GM21360 (cell line): Measurements from ENCODE around the gene SLC25A13.
A peak's percentile ranks its signal among the peaks of the same experiment; 100 is the strongest.
"Not testable (repeated sequence)": the region's sequence is repeated elsewhere in the genome, so short reads cannot be mapped to it uniquely, and the experiment has no call there.

ENCODE experiments used
- ATAC-seq: cut with Tn5 transposase; IDR thresholded peaks from one replicate; pipeline ENCODE4 v1.9.1; 2021; ENCODE audit warnings: mild to moderate bottlenecking, moderate library complexity; ENCODE audit not compliant: unreplicated experiment

Gene SLC25A13

GRCh38 chr7:96300986-96301385 lies 20.9 kb downstream of the SLC25A13 start:
- ATAC-seq, result no peak

DNA sequence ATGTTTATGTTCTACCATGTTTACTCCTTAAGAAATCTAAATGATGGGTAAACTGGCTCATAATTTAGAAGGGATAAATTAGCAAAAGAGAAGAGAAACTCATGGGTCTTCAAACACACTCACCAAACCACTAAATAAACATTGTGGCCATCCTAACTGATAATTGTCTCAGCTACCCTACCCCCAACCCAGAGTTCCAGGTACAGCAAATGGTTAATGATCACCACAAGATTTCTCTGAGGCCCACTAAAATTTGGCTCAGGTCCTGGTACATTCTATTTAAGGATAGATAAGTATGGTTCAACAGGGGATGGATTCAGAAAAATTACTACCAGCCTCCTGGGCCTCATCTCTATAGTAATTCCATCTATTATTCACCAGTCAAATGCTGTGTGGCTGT lies 21.4 kb downstream of the SLC25A13 start:
- no peak for ATAC-seq

DNA sequence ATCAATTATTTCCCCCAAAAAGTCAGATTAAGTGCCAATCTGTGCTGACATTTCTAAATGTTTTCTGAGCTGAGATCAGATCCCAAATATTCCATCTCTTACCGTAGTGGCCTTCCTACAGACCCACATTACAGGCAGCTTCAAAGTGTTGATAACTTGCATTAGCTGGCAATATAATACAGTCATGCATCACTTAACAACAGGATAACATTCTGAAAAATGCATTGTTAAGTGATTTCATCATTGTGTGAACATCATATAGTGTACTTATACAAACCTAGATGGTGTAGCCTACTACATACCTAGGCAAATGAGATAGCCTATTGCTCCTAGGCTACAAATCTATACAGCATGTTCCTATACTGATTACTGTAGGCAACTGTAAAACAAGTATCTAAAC lies 22.4 kb downstream of the SLC25A13 start:
- no peak for ATAC-seq

DNA sequence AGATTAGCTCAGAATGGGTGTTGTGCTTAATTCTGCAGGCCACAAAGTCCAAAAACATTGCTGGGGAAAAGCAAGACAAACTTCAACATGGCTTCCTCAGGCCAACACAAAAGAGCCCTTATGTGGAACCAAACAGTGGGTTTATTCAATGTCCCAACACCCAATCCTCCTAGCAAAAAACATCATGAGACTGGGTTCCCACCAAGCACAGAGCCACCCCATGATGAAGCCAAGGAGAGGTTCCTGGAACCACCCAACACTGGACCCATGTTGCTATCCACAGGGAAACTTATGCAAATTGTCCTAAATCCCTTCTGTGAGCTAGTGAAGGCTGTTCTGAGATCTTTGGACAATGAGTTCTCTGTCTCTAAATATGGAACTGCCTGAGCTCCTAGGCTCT lies 24.0 kb downstream of the SLC25A13 start:
- no peak for ATAC-seq

DNA sequence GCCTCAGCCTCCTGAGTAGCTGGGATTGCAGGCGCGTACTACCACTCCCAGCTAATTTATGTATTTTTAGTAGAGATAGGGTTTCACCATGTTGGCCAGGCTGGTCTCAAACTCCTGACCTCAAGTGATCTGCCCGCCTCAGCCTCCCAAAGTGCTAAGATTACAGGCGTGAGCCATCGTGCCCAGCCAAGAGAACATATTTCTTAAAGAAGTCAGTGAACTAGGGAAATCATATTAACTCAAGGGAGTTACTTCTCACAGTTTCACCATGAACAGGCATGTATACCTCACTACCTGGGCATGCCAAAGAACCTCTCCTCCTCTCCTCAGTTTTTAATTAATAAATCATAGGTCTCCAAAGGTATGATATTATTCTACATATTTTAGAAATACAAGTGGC lies 24.5 kb downstream of the SLC25A13 start:
- not testable (repeated sequence) for ATAC-seq

DNA sequence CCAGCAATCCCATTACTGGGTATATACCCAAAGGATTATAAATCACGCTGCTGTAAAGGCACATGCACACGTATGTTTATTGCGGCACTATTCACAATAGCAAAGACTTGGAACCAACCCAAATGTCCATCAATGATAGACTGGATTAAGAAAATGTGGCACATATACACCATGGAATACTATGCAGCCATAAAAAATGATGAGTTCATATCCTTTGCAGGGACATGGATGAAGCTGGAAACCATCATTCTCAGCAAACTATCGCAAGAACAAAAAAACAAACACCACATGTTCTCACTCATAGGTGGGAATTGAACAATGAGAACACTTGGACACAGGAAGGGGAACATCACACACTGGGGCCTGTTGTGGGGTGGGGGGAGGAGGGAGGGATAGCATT lies 28.0 kb downstream of the SLC25A13 start:
- ATAC-seq, result not testable (repeated sequence)

GRCh38 chr7:96287559-96287958 lies 34.3 kb downstream of the SLC25A13 start:
- no peak for ATAC-seq

DNA sequence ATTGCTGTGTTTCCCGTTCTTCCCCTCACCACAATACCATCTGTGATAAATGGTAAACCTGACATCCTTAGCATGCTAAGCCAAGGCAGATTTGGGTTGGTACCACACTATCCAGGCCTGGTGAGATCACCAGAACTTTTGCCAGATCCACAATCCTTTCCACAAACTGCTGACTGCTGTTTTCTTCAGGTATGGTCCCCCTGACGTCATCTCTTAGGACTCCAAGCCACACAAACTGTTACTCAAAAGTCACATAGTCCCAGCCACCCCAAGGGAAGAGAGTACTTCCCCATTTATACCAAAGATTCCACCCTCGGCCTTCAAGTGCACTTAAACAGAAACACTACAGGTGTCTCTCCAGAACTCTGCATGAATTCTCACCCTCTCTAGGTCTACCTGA lies 34.8 kb downstream of the SLC25A13 start:
- no peak for ATAC-seq

GRCh38 chr7:96285579-96285978 lies 36.3 kb downstream of the SLC25A13 start:
- peak; percentile 47 for ATAC-seq

DNA sequence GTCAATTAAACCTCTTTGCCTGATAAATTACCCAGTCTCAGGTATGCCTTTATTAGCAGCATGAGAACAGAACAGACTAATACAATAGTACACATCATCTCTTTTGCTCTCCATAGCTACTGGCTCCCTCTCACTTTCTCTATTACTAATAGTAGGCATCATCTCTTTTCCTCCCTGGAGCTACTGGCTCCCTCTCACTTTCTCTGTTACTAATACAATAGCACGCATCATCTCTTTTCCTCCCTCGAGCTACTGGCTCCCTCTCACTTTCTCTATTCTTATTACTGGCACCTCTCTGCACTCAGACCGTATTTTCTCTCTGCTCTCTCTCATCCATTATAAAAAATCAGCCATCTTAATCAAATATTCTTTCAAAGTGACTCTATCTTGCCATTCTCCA lies 37.1 kb downstream of the SLC25A13 start:
- ATAC-seq, result peak; percentile 66

DNA sequence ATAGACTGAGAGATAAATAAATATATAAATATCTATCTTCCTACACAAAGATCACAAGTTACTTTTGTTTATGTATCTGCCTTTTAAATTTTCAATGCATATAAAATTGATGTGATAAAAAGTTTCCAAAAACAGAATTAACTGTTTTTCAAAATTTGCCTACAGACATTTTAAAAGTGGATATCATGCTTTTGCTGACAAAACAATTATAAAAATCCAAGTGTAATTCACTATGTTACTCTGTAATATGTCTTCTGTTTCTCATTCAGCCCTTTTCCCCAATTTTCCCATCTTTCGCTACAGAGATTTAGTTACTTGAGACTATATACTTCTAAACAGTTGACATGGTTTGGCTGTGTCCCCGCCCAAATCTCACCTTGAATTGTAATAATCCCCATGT lies 37.7 kb downstream of the SLC25A13 start:
- ATAC-seq, result no peak

DNA sequence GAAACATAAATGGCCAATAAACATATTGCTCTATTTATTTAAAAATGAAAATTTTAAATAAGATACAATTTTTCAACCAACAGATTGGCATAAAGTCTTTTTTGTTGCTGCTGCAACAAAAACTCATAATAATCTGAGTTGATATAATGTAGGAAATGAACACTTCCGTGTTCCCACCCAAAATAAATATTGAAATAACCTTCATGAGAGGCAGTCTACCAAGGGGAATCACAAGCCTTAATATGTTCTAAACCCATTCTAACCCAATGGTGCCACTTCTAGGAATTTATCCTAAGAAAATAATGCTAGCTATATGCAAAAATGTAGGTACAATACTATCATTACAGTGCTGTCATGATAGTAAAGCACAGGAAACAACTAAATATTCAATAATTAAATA lies 39.1 kb downstream of the SLC25A13 start:
- no peak for ATAC-seq

DNA sequence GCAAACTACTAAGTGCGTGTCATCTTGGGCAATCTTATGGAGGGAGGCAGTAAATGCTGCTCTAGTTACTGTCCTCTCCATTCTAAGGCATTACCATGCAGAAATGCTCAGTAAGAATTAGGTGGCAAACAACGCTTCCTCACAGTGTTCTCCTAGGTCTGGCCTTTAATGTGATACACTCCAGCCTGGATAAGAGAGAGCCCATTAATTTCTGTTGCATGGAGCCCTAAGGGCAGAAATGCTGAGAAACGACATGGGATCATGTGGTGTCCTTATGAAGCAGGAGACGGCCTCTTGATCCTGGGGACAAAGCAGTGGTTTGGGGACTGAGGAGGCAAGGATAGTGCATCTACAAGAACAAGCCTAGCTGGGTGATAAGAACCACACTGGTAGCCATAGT lies 44.0 kb downstream of the SLC25A13 start:
- ATAC-seq, result no peak

GRCh38 chr7:96276019-96276418 lies 45.9 kb downstream of the SLC25A13 start:
- no peak for ATAC-seq

DNA sequence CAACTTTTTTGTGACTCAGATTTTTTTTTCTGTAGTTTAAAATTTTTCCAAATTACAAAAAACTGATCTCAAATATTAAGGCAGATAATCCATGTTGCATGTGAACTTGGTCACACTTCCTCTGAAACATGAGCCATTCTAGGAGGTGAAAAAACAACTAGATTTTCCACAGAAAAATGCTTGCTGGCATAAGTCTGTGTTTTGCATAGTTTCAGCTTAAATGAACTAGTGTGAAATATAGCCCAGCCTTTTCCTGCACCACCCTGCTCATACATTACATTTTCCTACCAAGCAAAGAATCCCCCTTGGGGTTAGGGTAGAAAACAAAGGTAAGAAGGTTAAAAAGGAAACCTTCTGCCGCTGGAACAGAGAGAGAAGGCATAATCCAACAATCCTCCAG lies 48.2 kb downstream of the SLC25A13 start:
- ATAC-seq, result no peak

DNA sequence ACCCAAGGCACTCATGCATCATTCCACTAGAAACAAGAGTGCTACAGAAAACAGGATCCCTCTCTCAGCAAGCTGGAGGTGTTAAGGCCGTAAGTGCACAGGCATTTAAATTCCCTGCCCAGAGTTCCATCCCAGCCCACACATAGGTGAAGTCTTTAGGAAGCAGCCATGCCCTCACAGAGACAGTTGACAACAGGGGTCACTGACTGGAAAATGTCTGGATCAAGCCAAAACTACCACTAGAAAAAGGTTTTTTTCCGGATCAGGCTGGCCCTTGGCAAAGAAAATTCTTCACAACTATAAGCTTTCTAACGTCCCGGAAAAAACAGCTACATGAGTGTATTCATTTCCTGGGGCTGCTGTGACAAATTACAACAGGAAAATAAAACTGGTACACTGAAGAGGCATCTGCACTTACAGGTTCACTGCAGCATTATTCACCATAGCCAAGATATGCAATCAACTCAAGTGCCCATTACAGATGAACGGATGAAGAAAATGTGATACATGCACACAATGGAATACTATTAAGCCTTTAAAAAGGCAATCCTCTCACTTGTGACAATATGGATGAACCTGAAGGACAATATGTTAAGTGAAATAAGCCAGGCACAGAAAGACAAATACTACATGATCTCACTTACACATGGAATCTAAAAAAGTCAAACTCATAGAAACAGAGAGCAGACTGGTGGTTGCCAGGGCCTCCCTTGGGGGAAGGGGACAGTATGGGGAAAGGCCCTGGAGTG lies 52.5 kb downstream of the SLC25A13 start:
- ATAC-seq, result no peak

GRCh38 chr7:96266580-96266979 lies 55.3 kb downstream of the SLC25A13 start:
- no peak for ATAC-seq

DNA sequence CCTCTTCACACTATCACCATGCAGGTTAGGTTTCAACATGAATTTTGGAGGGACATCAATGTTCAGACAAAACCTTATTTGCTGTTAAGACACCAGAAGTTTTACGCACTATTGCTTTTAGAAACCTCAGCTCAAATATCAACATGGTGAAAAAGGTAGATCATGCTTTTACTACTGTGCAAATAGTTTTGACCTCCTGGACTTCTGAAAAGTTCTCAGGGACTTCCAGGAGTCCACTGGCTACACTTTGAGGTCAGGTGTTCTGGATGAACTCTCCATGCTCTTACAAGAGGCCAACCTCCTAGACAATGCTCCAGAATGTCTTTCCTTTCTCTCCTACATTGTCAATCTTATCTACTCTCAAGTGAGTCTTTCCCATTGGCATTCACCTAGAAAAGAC lies 55.9 kb downstream of the SLC25A13 start:
- no peak for ATAC-seq

DNA sequence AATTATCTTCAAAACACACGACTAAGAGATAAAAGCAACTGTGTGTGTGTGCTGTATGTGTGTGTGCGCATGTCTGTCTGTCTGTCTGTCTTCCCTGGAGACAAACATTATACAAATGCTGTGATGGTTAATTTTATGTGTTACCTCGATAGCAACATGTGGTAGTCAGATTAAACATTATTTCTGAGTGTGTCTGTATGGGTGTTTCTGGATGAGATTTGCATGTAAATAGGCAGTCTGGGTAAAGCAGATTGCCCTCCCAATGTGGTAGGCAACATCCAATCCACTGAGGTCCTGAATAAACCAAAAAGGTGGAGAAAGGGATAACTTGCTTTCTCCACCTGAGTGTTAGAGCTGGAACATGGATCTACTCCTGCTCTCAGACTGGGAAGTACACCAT lies 67.9 kb downstream of the SLC25A13 start:
- no peak for ATAC-seq

- no peak for ATAC-seq
Measured at GRCh38 chr7:96253441-96253840, 68.5 kb downstream of the SLC25A13 start.

GRCh38 chr7:96250776-96251361 lies 71.0 kb downstream of the SLC25A13 start:
- ATAC-seq, result no peak

- ATAC-seq, result no peak
Measured at GRCh38 chr7:96248405-96248804, 73.5 kb downstream of the SLC25A13 start.

DNA sequence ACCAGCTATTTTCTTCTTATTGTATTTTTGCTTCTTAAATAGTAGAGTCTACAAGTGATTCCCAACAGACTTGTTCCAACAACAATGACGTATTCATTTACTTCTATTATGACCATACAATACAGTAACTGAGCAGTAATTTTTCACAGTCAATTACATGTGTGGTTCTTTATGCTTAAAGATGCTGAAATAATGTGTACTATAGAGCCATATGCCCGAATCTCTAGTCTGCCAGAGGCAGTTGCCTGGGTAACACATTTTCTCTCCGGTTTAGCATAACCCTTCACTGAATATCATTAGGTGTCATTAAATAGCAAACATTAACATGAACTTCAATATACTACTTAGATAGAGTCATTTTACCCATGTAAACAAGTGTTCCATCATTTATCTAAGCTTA lies 75.0 kb downstream of the SLC25A13 start:
- no peak for ATAC-seq
